ENCODE measurements around the gene ROBO1.

DNA sequence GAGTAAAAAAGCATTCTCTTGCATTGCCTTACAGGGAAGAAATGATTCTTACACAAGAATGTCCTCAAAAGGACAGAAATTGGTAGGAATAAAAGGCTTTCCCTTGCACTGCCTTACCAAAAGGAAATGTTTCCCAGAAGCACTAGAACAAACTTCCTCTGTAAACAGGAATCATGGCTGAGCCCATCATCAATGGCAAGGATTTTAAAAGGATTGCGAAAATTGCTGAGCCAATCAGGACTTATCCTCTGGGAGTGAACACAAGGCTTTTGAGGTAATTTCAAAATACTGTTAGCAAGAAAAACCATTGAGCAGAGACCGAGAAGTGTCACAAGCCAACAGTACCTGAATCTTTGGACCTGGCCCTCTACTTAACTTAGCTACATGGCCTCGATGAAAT is 897.3 kb downstream of the ROBO1 start:
- TF ChIP-seq, protein P1, sequence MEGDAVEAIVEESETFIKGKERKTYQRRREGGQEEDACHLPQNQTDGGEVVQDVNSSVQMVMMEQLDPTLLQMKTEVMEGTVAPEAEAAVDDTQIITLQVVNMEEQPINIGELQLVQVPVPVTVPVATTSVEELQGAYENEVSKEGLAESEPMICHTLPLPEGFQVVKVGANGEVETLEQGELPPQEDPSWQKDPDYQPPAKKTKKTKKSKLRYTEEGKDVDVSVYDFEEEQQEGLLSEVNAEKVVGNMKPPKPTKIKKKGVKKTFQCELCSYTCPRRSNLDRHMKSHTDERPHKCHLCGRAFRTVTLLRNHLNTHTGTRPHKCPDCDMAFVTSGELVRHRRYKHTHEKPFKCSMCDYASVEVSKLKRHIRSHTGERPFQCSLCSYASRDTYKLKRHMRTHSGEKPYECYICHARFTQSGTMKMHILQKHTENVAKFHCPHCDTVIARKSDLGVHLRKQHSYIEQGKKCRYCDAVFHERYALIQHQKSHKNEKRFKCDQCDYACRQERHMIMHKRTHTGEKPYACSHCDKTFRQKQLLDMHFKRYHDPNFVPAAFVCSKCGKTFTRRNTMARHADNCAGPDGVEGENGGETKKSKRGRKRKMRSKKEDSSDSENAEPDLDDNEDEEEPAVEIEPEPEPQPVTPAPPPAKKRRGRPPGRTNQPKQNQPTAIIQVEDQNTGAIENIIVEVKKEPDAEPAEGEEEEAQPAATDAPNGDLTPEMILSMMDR (IDR thresholded peaks at IDR 0.05): no peak
- TF ChIP-seq POLR2A (IDR thresholded peaks at IDR 0.05): no peak

Data from thyroid gland (tissue), 4 donors.